Measurements from ENCODE around the gene HPD.

DNA sequence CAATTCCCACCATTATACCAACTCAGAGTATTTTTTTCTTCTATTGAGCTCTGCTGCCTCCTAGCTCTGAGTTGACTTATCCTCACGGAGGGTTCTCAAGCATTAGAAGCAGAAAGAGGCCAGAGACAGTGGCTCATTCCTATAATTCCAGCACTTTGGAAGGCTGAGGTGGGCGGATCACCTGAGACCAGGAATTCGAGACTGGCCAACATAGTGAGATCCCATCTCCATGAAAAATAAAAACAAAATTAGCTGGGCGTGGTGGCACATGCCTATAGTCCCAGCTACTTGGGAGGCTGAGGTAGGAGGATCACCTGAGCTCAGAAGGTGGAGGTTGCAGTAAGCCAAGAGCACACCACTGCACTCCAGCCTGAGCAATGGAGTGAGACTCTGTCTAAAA, 21.0 kb downstream of the HPD start:
- TF ChIP-seq, protein P1, sequence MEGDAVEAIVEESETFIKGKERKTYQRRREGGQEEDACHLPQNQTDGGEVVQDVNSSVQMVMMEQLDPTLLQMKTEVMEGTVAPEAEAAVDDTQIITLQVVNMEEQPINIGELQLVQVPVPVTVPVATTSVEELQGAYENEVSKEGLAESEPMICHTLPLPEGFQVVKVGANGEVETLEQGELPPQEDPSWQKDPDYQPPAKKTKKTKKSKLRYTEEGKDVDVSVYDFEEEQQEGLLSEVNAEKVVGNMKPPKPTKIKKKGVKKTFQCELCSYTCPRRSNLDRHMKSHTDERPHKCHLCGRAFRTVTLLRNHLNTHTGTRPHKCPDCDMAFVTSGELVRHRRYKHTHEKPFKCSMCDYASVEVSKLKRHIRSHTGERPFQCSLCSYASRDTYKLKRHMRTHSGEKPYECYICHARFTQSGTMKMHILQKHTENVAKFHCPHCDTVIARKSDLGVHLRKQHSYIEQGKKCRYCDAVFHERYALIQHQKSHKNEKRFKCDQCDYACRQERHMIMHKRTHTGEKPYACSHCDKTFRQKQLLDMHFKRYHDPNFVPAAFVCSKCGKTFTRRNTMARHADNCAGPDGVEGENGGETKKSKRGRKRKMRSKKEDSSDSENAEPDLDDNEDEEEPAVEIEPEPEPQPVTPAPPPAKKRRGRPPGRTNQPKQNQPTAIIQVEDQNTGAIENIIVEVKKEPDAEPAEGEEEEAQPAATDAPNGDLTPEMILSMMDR (IDR thresholded peaks at IDR 0.05) = no peak
- no peak for TF ChIP-seq POLR2AphosphoS5 (IDR thresholded peaks at IDR 0.05)
- TF ChIP-seq EP300 (IDR thresholded peaks at IDR 0.05) = no peak
